Measurements from ENCODE around the gene CDC6. TPM values are rescaled to one million over a fixed set of nuclear protein-coding genes. Genes with fewer than 3 reads are reported as not detected.

The CDC6 gene
- total RNA-seq, 2 experiments from 2014 or later = 81.1 to 98.8 TPM

GRCh38 chr17:40341808-40342503 is 54.3 kb downstream of the CDC6 start:
- peak; percentile 25 for DNase-seq
- POLR2A ChIA-PET = no interaction called here
- peak overlapping the region; percentile 60 for H3K27ac Mint-ChIP-seq
- peaks cover 84% of the 10 kb centered on the region for H3K4me1 Mint-ChIP-seq
- no peaks in the 10 kb centered on the region for H3K27me3 Mint-ChIP-seq
- H3K36me3 Mint-ChIP-seq (ENCODE audit: low read depth) = peaks cover 49% of the 10 kb centered on the region
- no peaks in the 10 kb centered on the region for H3K9me3 Mint-ChIP-seq
- CTCF ChIA-PET = interaction anchor here (1.3 to 4.6 kb wide), 4 partner anchors 12 to 32 kb away, joined by 3 to 47 read pairs (median 13); no protein-coding TSS in a partner anchor
- H3K4me3 Mint-ChIP-seq = peak overlapping the region; percentile 69

- no peak for DNase-seq
- Mint-ChIP-seq H3K4me1 (peaks cover 84% of the 10 kb centered on the region), H3K36me3 (ENCODE audit: low read depth) (peaks cover 42% of the 10 kb centered on the region), H3K27me3 (no peaks in the 10 kb centered on the region), H3K4me3 (peak overlapping the region; percentile 53), H3K27ac (peak overlapping the region; percentile 60), H3K9me3 (no peaks in the 10 kb centered on the region)
- POLR2A ChIA-PET = no interaction called here
- CTCF ChIA-PET = interaction anchor here (3.2 to 4.6 kb wide), 3 partner anchors 11 to 16 kb away, joined by 16 to 23 read pairs (median 19); no protein-coding TSS in a partner anchor
Measured at GRCh38 chr17:40342504-40343218, 55.0 kb downstream of the CDC6 start.

GRCh38 chr17:40343219-40344119 is 55.8 kb downstream of the CDC6 start:
- Mint-ChIP-seq H3K27ac (no peak overlapping the region), H3K4me3 (peak overlapping the region; percentile 53), H3K27me3 (no peaks in the 10 kb centered on the region), H3K4me1 (peaks cover 83% of the 10 kb centered on the region), H3K9me3 (no peaks in the 10 kb centered on the region), H3K36me3 (ENCODE audit: low read depth) (peaks cover 35% of the 10 kb centered on the region)
- ChIA-PET POLR2A (no interaction called here), CTCF (interaction anchor here (0.8 to 3.5 kb wide), 5 partner anchors 11 to 52 kb away, joined by 3 to 19 read pairs (median 5); no protein-coding TSS in a partner anchor)
- no peak for DNase-seq

GRCh38 chr17:40344421-40345160 is 56.9 kb downstream of the CDC6 start:
- Mint-ChIP-seq H3K9me3 (no peaks in the 10 kb centered on the region), H3K4me3 (peak overlapping the region; percentile 11), H3K27ac (peak overlapping the region; percentile 62), H3K27me3 (no peaks in the 10 kb centered on the region), H3K4me1 (peaks cover 83% of the 10 kb centered on the region), H3K36me3 (ENCODE audit: low read depth) (peaks cover 34% of the 10 kb centered on the region)
- CTCF ChIA-PET = interaction anchor here (0.5 to 3.5 kb wide), 9 partner anchors 10 to 425 kb away, joined by 3 to 19 read pairs (median 5); no protein-coding TSS in a partner anchor
- DNase-seq = no peak
- POLR2A ChIA-PET = interaction anchor here (0.6 kb wide), 1 partner anchor 39 kb away, joined by 5 read pairs; no protein-coding TSS in a partner anchor

GRCh38 chr17:40345161-40345993 is 57.7 kb downstream of the CDC6 start:
- Mint-ChIP-seq H3K36me3 (ENCODE audit: low read depth) (peaks cover 34% of the 10 kb centered on the region), H3K4me1 (peaks cover 80% of the 10 kb centered on the region), H3K9me3 (no peaks in the 10 kb centered on the region), H3K27ac (peak overlapping the region; percentile 80), H3K4me3 (peak overlapping the region; percentile 11), H3K27me3 (no peaks in the 10 kb centered on the region)
- DNase-seq = peak; percentile 28
- POLR2A ChIA-PET = no interaction called here
- CTCF ChIA-PET = interaction anchor here (1.1 to 3.5 kb wide), 8 partner anchors 9 to 215 kb away, joined by 3 to 19 read pairs (median 6); no protein-coding TSS in a partner anchor

GRCh38 chr17:40345994-40346764 is 58.5 kb downstream of the CDC6 start:
- Mint-ChIP-seq H3K4me3 (no peak overlapping the region), H3K27ac (peak overlapping the region; percentile 71), H3K4me1 (peaks cover 72% of the 10 kb centered on the region), H3K27me3 (no peaks in the 10 kb centered on the region), H3K9me3 (no peaks in the 10 kb centered on the region), H3K36me3 (ENCODE audit: low read depth) (peaks cover 28% of the 10 kb centered on the region)
- no peak for DNase-seq
- CTCF ChIA-PET = interaction anchor here (1.1 to 3.5 kb wide), 5 partner anchors 9 to 214 kb away, joined by 3 to 19 read pairs (median 6); no protein-coding TSS in a partner anchor
- POLR2A ChIA-PET = no interaction called here

GRCh38 chr17:40346765-40347158 is 59.1 kb downstream of the CDC6 start:
- DNase-seq = no peak
- peaks cover 27% of the 10 kb centered on the region for H3K36me3 Mint-ChIP-seq (ENCODE audit: low read depth)

GRCh38 chr17:40347319-40348135 is 59.8 kb downstream of the CDC6 start:
- CTCF ChIA-PET = interaction anchor here (0.8 kb wide), 1 partner anchor 50 kb away, joined by 3 read pairs; no protein-coding TSS in a partner anchor
- POLR2A ChIA-PET = no interaction called here
- Mint-ChIP-seq H3K9me3 (no peaks in the 10 kb centered on the region), H3K36me3 (ENCODE audit: low read depth) (peaks cover 32% of the 10 kb centered on the region), H3K27me3 (no peaks in the 10 kb centered on the region), H3K4me1 (peaks cover 78% of the 10 kb centered on the region), H3K27ac (peak overlapping the region; percentile 19), H3K4me3 (no peak overlapping the region)
- DNase-seq = no peak

More at GRCh38 chr17:40346765-40347158, 59.1 kb downstream of the CDC6 start:
- ChIA-PET CTCF (interaction anchor here (2.4 kb wide), 1 partner anchor 186 kb away, joined by 9 read pairs; no protein-coding TSS in a partner anchor), POLR2A (no interaction called here)
- Mint-ChIP-seq H3K9me3 (no peaks in the 10 kb centered on the region), H3K4me3 (no peak overlapping the region), H3K27me3 (no peaks in the 10 kb centered on the region), H3K4me1 (peaks cover 74% of the 10 kb centered on the region), H3K27ac (no peak overlapping the region)

GRCh38 chr17:40348136-40348504 is 60.4 kb downstream of the CDC6 start:
- ChIA-PET CTCF (interaction anchor here (0.8 to 1.1 kb wide), 3 partner anchors 10 to 51 kb away, joined by 3 to 4 read pairs (median 3); no protein-coding TSS in a partner anchor), POLR2A (no interaction called here)
- peak overlapping the region; percentile 19 for H3K27ac Mint-ChIP-seq
- peaks cover 79% of the 10 kb centered on the region for H3K4me1 Mint-ChIP-seq
- no peak overlapping the region for H3K4me3 Mint-ChIP-seq
- no peaks in the 10 kb centered on the region for H3K27me3 Mint-ChIP-seq
- H3K9me3 Mint-ChIP-seq = no peaks in the 10 kb centered on the region
- no peak for DNase-seq
- peaks cover 32% of the 10 kb centered on the region for H3K36me3 Mint-ChIP-seq (ENCODE audit: low read depth)

All from activated CD4-positive, alpha-beta T cell treated with anti-CD3 and anti-CD28 coated beads, Interleukin-2, amount 10 ng/mL, durations not matched to agents 7 days and 5 days (primary cell).